GM12891 (cell line): ENCODE data around the gene LAPTM4A.

Source experiments
- PAX5 ChIP-seq: IDR thresholded peaks from 2 replicates; pipeline ENCODE4 v1.6.1; 2011; ENCODE audit warnings: low read length, moderate library complexity, mild to moderate bottlenecking; ENCODE audit not compliant: insufficient read depth, severe bottlenecking
- POLR2A ChIP-seq: IDR thresholded peaks from 2 replicates; pipeline ENCODE4 v1.6.1; 2011; ENCODE audit warnings: low read depth, low read length, control low read depth
- POLR2AphosphoS5 ChIP-seq: IDR thresholded peaks from 2 replicates; pipeline ENCODE4 v1.6.1; 2011; ENCODE audit warnings: low read depth, low read length, control low read depth
- POU2F2 ChIP-seq: IDR thresholded peaks from 2 replicates; pipeline ENCODE4 v1.6.1; 2011; ENCODE audit warnings: low read depth, mild to moderate bottlenecking, control low read depth, low read length, moderate library complexity
- SPI1 ChIP-seq: IDR thresholded peaks from 2 replicates; pipeline ENCODE4 v1.6.1; 2011; ENCODE audit warnings: low read depth, low read length, control low read depth
- TAF1 ChIP-seq: IDR thresholded peaks from 2 replicates; pipeline ENCODE4 v1.6.1; 2011; ENCODE audit warnings: low read depth, low read length, control low read depth

GRCh38 chr2:20065885-20066602, 14.6 kb upstream of the LAPTM4A start:
- no peak for TF ChIP-seq POLR2A
- TF ChIP-seq TAF1 = no peak
- no peak for TF ChIP-seq POLR2AphosphoS5
- TF ChIP-seq SPI1 = no peak
- no peak for TF ChIP-seq POU2F2
- TF ChIP-seq PAX5 = no peak
